ELR (cell line): ENCODE results near the gene BSG.
A peak's percentile ranks its signal among the peaks of the same experiment; 100 is the strongest.
"Not testable (repeated sequence)": the region's sequence is repeated elsewhere in the genome, so short reads cannot be mapped to it uniquely, and the experiment has no call there.

ENCODE experiments used
- DNase-seq: peaks from one replicate; pipeline ENCODE4 v3.0.0-alpha.2; 2015; ENCODE audit warnings: low read depth

The BSG gene

GRCh38 chr19:572743-573518 lies 535 bp downstream of the BSG start:
- DNase-seq = peak; percentile 80

- DNase-seq = no peak
Measured at GRCh38 chr19:573519-573825, 1.1 kb downstream of the BSG start.

- DNase-seq = peak; percentile 37
Measured at GRCh38 chr19:574658-575526, 2.5 kb downstream of the BSG start.

- DNase-seq = peak; percentile 75
Measured at GRCh38 chr19:575527-576506, 3.4 kb downstream of the BSG start.

GRCh38 chr19:576768-577438 lies 4.5 kb downstream of the BSG start:
- no peak for DNase-seq

- no peak for DNase-seq
Measured at GRCh38 chr19:577439-578392, 5.3 kb downstream of the BSG start.

GRCh38 chr19:579111-579841 lies 6.9 kb downstream of the BSG start:
- no peak for DNase-seq

- no peak for DNase-seq
Measured at GRCh38 chr19:579842-580155, 7.4 kb downstream of the BSG start.

- no peak for DNase-seq
Measured at GRCh38 chr19:580274-580835, 8.0 kb downstream of the BSG start.

- DNase-seq = no peak
Measured at GRCh38 chr19:581399-582111, 9.2 kb downstream of the BSG start.

- peak; percentile 84 for DNase-seq
Measured at GRCh38 chr19:582497-583197, 10.3 kb downstream of the BSG start.

- DNase-seq = no peak
Measured at GRCh38 chr19:583198-583967, 11.0 kb downstream of the BSG start.

- no peak for DNase-seq
Measured at GRCh38 chr19:583968-584239, 11.5 kb downstream of the BSG start.

GRCh38 chr19:584240-585001 lies 12.0 kb downstream of the BSG start:
- peak; percentile 59 for DNase-seq

GRCh38 chr19:585146-585545 lies 12.8 kb downstream of the BSG start:
- not testable (repeated sequence) for DNase-seq

GRCh38 chr19:585551-586110 lies 13.2 kb downstream of the BSG start:
- DNase-seq = no peak
